ENCODE data around the gene SPDYE2B. TPM values are rescaled to one million over a fixed set of nuclear protein-coding genes. Genes with fewer than 3 reads are reported as not detected.
"Not testable (repeated sequence)": the region's sequence is repeated elsewhere in the genome, so short reads cannot be mapped to it uniquely, and the experiment has no call there.

Gene SPDYE2B
- total and polyA plus RNA-seq, 9 of the 15 experiments (the other 6 are each of a cell fraction or from before 2014, with no cell fraction given), result not detected

GRCh38 chr7:102694008-102694407 lies 43.9 kb downstream of the SPDYE2B start:
- WGBS (ENCODE audit: insufficient coverage, low coverage, missing lambda C conversion rate), result 5% methylated on average over 2 of the region's 2 CpGs
- CTCF ChIA-PET (ENCODE audit: low intra/inter-chr PET ratio); H3K27me3 ChIP-seq (ENCODE audit: control insufficient read depth in 2 of 2, insufficient read depth in 2 of 2, low read length in 2 of 2); POLR2A ChIA-PET; H3K27ac ChIP-seq (ENCODE audit: extremely low read depth, low read depth, low read length); H3K4me3 ChIP-seq; H3K4me2 ChIP-seq (ENCODE audit: insufficient read depth, low read length); H3K36me3 ChIP-seq (ENCODE audit: control insufficient read depth, insufficient read depth, low read length); H3K4me1 ChIP-seq (replicated peaks in 1 of 2; ENCODE audit: control insufficient read depth in 2 of 2, insufficient read depth in 2 of 2, low read length in 2 of 2); in situ Hi-C loops (cut with MboI); intact Hi-C loops (cut with micrococcal nuclease); ATAC-seq; H3K9me3 ChIP-seq (replicated peaks; ENCODE audit: control insufficient read depth, insufficient read depth, low read depth, low read length); H4K20me1 ChIP-seq (replicated peaks; ENCODE audit: control insufficient read depth, insufficient read depth, low read length); H3K79me2 ChIP-seq (ENCODE audit: control insufficient read depth, insufficient read depth, low read length); BruUV-seq (replicated peaks); H3K9me1 ChIP-seq (ENCODE audit: control insufficient read depth, insufficient read depth, low read length); H3K9ac ChIP-seq (ENCODE audit: insufficient read depth in 1 of 2, low read depth in 2 of 2, low read length in 2 of 2); DNase-seq (ENCODE audit: extremely low read depth in 1 of 4, low spot score in 3 of 4); H2AFZ ChIP-seq (ENCODE audit: low read depth, low read length); FAIRE-seq: not testable (repeated sequence)

- H3K36me3 ChIP-seq (ENCODE audit: control insufficient read depth, insufficient read depth, low read length); H3K9me3 ChIP-seq (replicated peaks; ENCODE audit: control insufficient read depth, insufficient read depth, low read depth, low read length); H4K20me1 ChIP-seq (replicated peaks; ENCODE audit: control insufficient read depth, insufficient read depth, low read length); H3K4me2 ChIP-seq (ENCODE audit: insufficient read depth, low read length); H3K4me3 ChIP-seq; H2AFZ ChIP-seq (ENCODE audit: low read depth, low read length); ATAC-seq; BruUV-seq (replicated peaks); H3K9me1 ChIP-seq (ENCODE audit: control insufficient read depth, insufficient read depth, low read length); intact Hi-C loops (cut with micrococcal nuclease); CTCF ChIA-PET (ENCODE audit: low intra/inter-chr PET ratio); H3K9ac ChIP-seq (ENCODE audit: insufficient read depth in 1 of 2, low read depth in 2 of 2, low read length in 2 of 2); H3K79me2 ChIP-seq (ENCODE audit: control insufficient read depth, insufficient read depth, low read length); H3K27me3 ChIP-seq (ENCODE audit: control insufficient read depth in 2 of 2, insufficient read depth in 2 of 2, low read length in 2 of 2); DNase-seq (ENCODE audit: extremely low read depth in 1 of 4, low spot score in 3 of 4); H3K27ac ChIP-seq (ENCODE audit: extremely low read depth, low read depth, low read length); in situ Hi-C loops (cut with MboI); H3K4me1 ChIP-seq (replicated peaks in 1 of 2; ENCODE audit: control insufficient read depth in 2 of 2, insufficient read depth in 2 of 2, low read length in 2 of 2); POLR2A ChIA-PET; FAIRE-seq: not testable (repeated sequence)
- WGBS (ENCODE audit: insufficient coverage, low coverage, missing lambda C conversion rate), result 0% methylated on average over 1 of the region's 3 CpGs
These were observed 45.0 kb downstream of the SPDYE2B start for GRCh38 chr7:102695033-102695552.
